GM21447 (cell line): Measurements from ENCODE around the gene GPR32.
"Not testable (repeated sequence)": the region's sequence is repeated elsewhere in the genome, so short reads cannot be mapped to it uniquely, and the experiment has no call there.

Experiments
- ATAC-seq: cut with Tn5 transposase; IDR thresholded peaks from one replicate; pipeline ENCODE4 v1.9.1; 2021; ENCODE audit not compliant: unreplicated experiment

Gene GPR32

GRCh38 chr19:50745221-50745620 is 25.0 kb upstream of the GPR32 start:
- ATAC-seq, result no peak

GRCh38 chr19:50747141-50747540 is 23.1 kb upstream of the GPR32 start:
- not testable (repeated sequence) for ATAC-seq

GRCh38 chr19:50749490-50749889 is 20.8 kb upstream of the GPR32 start:
- no peak for ATAC-seq

DNA sequence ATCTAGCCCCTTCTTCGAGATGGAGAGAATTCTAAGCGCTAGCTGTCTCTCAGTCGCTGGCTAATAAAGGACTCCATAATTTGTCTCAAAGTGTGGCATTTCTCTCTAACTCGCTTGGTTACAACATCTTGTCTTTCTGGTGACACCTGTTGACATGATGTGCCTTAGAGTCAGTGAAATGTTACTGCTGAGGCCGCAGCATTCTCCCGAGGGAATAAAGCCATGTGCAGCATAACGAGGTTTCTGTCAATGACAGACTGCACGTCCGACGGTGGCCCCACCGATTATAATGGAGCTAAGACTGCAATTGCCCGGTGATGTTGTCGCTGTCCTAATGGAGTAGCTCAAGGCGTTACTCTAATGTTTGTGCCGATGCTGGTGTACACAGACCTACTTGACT is 20.3 kb upstream of the GPR32 start:
- no peak for ATAC-seq

DNA sequence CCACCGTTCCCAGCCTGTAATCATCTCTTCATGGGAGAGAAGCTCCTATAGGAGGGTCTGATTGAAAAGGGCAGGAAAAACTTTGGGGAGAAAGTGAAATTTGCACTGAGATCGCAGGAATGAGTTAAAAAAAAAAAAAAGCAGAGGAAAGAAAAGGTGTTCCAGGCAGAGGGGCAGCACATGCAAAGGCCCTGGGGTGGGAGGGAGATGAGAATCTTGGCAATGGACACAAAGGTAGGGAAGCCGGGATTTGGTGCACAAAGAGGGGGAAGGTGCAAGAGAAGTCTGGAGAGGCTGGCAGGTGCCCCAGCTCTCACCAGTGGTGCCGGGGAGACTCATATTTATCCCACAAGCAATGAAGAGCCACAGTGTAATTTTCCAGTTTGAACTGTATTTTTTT is 16.4 kb upstream of the GPR32 start:
- no peak for ATAC-seq

- not testable (repeated sequence) for ATAC-seq
Observed at GRCh38 chr19:50756244-50756643, 14.0 kb upstream of the GPR32 start.

DNA sequence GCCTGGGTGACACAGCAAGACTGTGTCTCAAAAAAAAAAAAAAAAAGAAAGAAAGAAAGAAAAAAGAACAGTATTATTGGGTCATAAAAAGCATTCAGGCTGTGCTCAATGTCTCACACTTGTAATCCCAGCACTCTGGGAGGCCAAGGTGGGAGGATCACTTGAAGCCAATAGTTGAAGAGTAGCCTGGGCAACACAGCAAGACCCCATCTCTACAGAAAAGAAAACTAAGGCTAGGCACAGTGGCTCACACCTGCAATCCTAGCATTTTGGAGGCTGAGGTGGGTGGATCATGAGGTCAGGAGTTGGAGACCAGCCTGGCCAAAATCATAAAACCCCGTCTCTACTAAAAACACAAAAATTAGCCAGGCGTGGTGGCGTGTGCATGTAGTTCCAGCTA is 12.6 kb upstream of the GPR32 start:
- ATAC-seq, result not testable (repeated sequence)

DNA sequence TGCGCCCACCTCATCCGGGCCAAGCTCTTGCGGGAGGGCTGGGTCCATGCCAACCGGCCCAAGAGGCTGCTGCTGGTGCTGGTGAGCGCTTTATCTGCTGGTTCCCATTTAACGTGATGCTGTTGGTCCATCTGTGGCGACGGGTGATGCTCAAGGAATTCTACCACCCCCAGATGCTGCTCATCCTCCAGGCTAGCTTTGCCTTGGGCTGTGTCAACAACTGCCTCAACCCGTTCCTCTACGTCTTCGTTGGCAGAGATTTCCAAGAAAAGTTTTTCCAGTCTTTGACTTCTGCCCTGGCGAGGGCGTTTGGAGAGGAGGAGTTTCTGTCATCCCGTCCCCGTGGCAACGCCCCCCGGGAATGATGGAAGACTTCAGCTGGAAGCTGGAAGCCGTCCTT is 11.2 kb upstream of the GPR32 start:
- ATAC-seq, result not testable (repeated sequence)

GRCh38 chr19:50759886-50760285 is 10.4 kb upstream of the GPR32 start:
- ATAC-seq, result no peak

- not testable (repeated sequence) for ATAC-seq
Observed at GRCh38 chr19:50761501-50761900, 8.8 kb upstream of the GPR32 start.

- ATAC-seq, result not testable (repeated sequence)
Observed at GRCh38 chr19:50763521-50763920, 6.7 kb upstream of the GPR32 start.

DNA sequence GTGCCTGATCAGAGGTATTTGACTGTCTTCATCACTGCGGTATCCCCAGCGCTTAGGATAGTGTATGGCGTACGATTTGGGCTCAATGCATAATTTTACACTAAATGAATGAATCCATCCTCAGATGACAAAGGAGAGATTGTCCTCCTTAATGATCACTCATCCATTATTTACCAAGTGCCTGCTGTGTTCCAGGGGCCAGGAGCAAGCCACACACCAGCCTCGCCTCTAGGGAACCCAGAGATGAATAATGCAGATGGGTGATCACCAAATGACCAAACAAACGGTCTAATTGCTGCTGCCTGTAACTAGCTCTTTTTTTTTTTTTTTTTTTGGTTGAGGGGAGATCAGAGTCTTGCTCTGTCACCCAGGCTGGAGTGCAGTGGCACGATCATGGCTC is 5.9 kb upstream of the GPR32 start:
- ATAC-seq, result no peak

DNA sequence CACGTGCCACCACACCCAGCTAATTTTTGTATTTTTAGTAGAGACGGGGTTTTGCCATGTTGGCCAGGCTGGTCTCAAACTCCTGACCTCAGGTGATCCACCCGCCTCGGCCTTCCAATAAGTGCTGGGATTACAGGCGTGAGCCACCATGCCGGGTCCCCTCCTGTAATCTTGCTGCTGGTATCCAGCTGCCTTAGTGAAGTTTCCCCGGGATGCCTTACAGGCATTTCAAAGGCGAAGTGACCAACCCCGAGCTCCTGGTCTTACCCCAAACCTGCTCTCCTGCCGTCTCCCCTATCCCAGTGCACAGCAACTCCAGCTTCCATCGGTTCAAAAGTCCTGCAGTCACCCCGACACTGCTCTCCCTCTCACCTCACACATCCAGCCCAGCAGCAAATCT is 3.5 kb upstream of the GPR32 start:
- not testable (repeated sequence) for ATAC-seq

DNA sequence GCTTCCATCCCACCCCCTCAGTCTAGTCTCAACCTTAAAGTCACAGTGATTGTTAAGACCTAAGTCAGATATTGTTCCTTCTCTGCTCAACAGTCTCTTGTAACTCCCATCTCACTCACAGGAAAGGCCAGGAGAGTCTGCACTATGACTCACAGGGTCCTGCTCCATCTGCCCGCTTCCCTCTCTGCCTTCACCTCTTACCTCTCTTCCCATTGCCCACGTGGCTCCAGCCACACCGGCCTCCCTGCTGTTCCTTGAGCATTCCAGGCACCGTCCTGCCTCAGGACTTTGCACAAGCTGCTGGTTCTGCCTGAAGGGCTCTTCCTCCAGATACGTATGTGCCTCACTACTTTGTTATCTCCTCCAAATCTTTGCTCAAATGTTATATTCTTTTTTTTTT is 3.0 kb upstream of the GPR32 start:
- ATAC-seq, result not testable (repeated sequence)

GRCh38 chr19:50768277-50768676 is 2.0 kb upstream of the GPR32 start:
- ATAC-seq, result no peak

DNA sequence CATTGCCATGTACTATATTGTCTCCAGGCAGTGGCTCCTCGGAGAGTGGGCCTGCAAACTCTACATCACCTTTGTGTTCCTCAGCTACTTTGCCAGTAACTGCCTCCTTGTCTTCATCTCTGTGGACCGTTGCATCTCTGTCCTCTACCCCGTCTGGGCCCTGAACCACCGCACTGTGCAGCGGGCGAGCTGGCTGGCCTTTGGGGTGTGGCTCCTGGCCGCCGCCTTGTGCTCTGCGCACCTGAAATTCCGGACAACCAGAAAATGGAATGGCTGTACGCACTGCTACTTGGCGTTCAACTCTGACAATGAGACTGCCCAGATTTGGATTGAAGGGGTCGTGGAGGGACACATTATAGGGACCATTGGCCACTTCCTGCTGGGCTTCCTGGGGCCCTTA is 624 bp downstream of the GPR32 start:
- ATAC-seq, result no peak

- no peak for ATAC-seq
Observed at GRCh38 chr19:50772476-50772875, 2.2 kb downstream of the GPR32 start.

- not testable (repeated sequence) for ATAC-seq
Observed at GRCh38 chr19:50772912-50773311, 2.6 kb downstream of the GPR32 start.

GRCh38 chr19:50773454-50773853 is 3.2 kb downstream of the GPR32 start:
- ATAC-seq, result not testable (repeated sequence)

- ATAC-seq, result no peak
Observed at GRCh38 chr19:50776131-50776530, 5.9 kb downstream of the GPR32 start.

- ATAC-seq, result no peak
Observed at GRCh38 chr19:50777261-50777660, 7.0 kb downstream of the GPR32 start.

DNA sequence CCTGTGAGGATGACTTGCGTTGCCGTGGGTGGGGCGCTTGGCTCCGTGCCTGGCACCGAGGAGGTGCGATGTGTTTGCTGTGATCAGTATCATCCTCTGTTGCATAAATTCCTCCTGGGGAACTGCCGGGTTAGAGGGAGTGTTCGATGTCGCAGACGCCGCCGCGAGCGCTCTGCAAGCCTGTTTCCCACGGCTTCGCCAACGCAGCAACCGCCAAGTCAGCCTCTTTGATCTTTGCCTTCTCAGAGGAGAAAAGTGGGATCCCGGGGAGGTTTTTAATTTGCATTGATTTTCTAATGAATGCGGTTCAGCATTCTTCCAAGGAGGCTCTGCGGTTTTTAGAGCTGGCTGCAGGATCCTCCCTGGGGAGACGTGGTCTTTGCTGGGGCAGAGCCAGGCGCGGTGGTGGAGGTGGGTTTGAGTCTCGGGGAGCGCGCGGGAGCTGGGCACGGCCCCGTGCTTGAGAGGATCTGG is 7.6 kb downstream of the GPR32 start:
- ATAC-seq, result no peak

DNA sequence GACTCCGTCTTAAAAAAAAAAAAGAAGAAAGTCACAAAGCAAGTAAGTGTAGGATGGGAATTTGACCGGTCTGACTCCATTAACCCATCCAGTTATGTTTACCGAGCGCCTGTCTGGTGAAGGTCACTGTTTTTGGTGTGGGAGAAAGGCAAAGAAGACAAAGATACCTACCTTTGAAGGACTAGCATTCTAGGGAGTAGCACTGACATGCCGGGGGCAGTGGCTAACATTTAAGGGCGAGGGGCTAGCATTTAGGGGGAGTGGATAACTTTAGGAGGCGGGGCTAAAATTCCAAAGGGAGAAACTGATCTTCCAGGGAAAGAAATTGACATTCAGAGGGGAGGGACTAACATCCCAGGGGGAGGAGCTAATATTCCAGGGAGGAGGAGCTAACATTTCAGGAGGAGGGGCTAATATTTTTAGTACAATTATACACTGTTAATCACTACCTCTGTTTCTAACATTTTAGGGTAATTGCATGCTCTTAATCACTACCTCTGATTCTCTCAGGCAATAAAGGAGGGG is 8.7 kb downstream of the GPR32 start:
- ATAC-seq, result no peak
